ENCODE data around the gene CARD14.

DNA sequence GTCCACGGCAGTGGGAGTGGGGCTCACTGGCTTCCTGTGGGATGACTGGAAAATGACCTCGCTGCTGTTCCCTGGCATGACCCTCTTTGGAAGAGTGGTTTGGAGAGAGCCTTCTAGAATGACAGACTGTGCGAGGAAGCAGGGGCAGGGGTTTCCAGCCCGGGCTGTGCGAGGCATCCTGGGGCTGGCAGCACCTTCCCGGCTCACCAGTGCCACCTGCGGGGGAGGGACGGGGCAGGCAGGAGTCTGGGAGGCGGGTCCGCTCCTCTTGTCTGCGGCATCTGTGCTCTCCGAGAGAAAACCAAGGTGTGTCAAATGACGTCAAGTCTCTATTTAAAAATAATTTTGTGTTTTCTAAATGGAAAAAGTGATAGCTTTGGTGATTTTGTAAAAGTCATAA is 83.0 kb downstream of the CARD14 start:
- TF ChIP-seq, protein P1, sequence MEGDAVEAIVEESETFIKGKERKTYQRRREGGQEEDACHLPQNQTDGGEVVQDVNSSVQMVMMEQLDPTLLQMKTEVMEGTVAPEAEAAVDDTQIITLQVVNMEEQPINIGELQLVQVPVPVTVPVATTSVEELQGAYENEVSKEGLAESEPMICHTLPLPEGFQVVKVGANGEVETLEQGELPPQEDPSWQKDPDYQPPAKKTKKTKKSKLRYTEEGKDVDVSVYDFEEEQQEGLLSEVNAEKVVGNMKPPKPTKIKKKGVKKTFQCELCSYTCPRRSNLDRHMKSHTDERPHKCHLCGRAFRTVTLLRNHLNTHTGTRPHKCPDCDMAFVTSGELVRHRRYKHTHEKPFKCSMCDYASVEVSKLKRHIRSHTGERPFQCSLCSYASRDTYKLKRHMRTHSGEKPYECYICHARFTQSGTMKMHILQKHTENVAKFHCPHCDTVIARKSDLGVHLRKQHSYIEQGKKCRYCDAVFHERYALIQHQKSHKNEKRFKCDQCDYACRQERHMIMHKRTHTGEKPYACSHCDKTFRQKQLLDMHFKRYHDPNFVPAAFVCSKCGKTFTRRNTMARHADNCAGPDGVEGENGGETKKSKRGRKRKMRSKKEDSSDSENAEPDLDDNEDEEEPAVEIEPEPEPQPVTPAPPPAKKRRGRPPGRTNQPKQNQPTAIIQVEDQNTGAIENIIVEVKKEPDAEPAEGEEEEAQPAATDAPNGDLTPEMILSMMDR (conservative IDR thresholded peaks at IDR 0.05), result no peak
- no peak for TF ChIP-seq EZH2 (IDR thresholded peaks at IDR 0.05; ENCODE audit: low read depth)

Data from PC-9 (cell line).